ENCODE measurements around the gene OBSCN. TPM values are rescaled to one million over a fixed set of nuclear protein-coding genes. Genes with fewer than 3 reads are reported as not detected.

The OBSCN gene
- total RNA-seq, 1 donor from 2014 or later, result 5.1 TPM

DNA sequence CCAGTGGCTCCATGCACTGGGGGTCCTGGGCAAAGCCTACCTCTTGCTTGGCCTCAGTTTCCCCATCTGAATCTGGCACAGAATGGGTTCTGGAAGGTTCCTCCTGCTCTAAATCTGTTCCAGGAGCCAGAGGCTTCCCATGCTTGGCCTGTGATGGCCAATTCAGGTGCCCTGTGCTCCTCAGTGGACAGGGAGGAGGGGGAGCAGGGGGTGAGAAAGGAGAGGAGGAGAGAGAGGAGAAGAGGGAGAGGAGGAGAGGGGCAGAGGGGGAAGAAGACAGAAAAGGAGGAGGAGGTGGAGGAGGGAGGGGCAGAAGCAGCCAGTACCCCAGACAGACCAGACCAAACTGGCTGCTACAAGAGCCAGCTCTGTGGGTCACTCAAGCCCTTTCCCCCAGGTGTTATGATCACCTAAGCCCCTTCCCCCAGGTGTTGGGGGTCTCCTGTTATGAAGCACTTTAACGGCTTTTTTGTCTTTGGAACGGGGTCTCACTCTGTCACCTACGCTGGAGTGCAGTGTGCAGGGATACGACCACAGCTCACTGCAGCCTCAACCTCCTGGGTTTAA lies 155.1 kb downstream of the OBSCN start:
- Histone ChIP-seq H4K20me1 (ENCODE audit: low read depth) (no peaks in the 10 kb centered on the region), H3K4me3 (no peak overlapping the region), H3F3A (ENCODE audit: low read depth) (no peaks in the 10 kb centered on the region), H3K4me2 (no peak overlapping the region), H3K79me2 (ENCODE audit: low read depth) (no peaks in the 10 kb centered on the region), H3K9ac (no peak overlapping the region), H3K4me1 (no peaks in the 10 kb centered on the region), H3K27ac (no peak overlapping the region), H3K36me3 (no peaks in the 10 kb centered on the region), H2AFZ (replicated peaks) (no peak overlapping the region), H3K27me3 (no peaks in the 10 kb centered on the region), H3K9me3 (ENCODE audit: low read depth) (no peaks in the 10 kb centered on the region)
- Mint-ChIP-seq H3K27me3 (ENCODE audit: insufficient read depth, low read depth) (peaks cover 3% of the 10 kb centered on the region), H3K4me3 (no peak overlapping the region), H3K9me3 (no peaks in the 10 kb centered on the region), H3K27ac (no peak overlapping the region), H3K36me3 (no peaks in the 10 kb centered on the region), H3K4me1 (no peaks in the 10 kb centered on the region)
- DNase-seq (ENCODE audit: low spot score), result no peak
- TF ChIP-seq EZH2 (IDR thresholded peaks at IDR 0.05) (no peak), EZH2phosphoT487 (IDR thresholded peaks at IDR 0.05) (no peak)
- TF ChIP-seq, protein P1, sequence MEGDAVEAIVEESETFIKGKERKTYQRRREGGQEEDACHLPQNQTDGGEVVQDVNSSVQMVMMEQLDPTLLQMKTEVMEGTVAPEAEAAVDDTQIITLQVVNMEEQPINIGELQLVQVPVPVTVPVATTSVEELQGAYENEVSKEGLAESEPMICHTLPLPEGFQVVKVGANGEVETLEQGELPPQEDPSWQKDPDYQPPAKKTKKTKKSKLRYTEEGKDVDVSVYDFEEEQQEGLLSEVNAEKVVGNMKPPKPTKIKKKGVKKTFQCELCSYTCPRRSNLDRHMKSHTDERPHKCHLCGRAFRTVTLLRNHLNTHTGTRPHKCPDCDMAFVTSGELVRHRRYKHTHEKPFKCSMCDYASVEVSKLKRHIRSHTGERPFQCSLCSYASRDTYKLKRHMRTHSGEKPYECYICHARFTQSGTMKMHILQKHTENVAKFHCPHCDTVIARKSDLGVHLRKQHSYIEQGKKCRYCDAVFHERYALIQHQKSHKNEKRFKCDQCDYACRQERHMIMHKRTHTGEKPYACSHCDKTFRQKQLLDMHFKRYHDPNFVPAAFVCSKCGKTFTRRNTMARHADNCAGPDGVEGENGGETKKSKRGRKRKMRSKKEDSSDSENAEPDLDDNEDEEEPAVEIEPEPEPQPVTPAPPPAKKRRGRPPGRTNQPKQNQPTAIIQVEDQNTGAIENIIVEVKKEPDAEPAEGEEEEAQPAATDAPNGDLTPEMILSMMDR (IDR thresholded peaks at IDR 0.05), result no peak

- Histone ChIP-seq H3K27me3 (no peaks in the 10 kb centered on the region), H4K20me1 (ENCODE audit: low read depth) (no peaks in the 10 kb centered on the region), H3K9me3 (ENCODE audit: low read depth) (no peaks in the 10 kb centered on the region), H3K4me1 (no peaks in the 10 kb centered on the region), H3F3A (ENCODE audit: low read depth) (no peaks in the 10 kb centered on the region), H3K27ac (no peak overlapping the region), H3K36me3 (no peaks in the 10 kb centered on the region), H2AFZ (replicated peaks) (no peak overlapping the region), H3K4me2 (no peak overlapping the region), H3K79me2 (ENCODE audit: low read depth) (no peaks in the 10 kb centered on the region), H3K4me3 (no peak overlapping the region), H3K9ac (no peak overlapping the region)
- no peaks in the 10 kb centered on the region for H3K36me3 Mint-ChIP-seq
- no peak overlapping the region for H3K27ac Mint-ChIP-seq
- no peaks in the 10 kb centered on the region for H3K9me3 Mint-ChIP-seq
- peaks cover 3% of the 10 kb centered on the region for H3K27me3 Mint-ChIP-seq (ENCODE audit: insufficient read depth, low read depth)
- H3K4me1 Mint-ChIP-seq, result no peaks in the 10 kb centered on the region
- no peak overlapping the region for H3K4me3 Mint-ChIP-seq
- TF ChIP-seq EZH2 (IDR thresholded peaks at IDR 0.05) (no peak), EZH2phosphoT487 (IDR thresholded peaks at IDR 0.05) (no peak)
- TF ChIP-seq, protein P1 (IDR thresholded peaks at IDR 0.05), result no peak
- DNase-seq (ENCODE audit: low spot score), result no peak
Measured at GRCh38 chr1:228363686-228364067, 155.8 kb downstream of the OBSCN start.

- Histone ChIP-seq H3F3A (ENCODE audit: low read depth) (no peaks in the 10 kb centered on the region), H3K4me3 (no peak overlapping the region), H3K9me3 (ENCODE audit: low read depth) (no peaks in the 10 kb centered on the region), H3K4me2 (no peak overlapping the region), H3K79me2 (ENCODE audit: low read depth) (no peaks in the 10 kb centered on the region), H3K4me1 (no peaks in the 10 kb centered on the region), H2AFZ (replicated peaks) (no peak overlapping the region), H3K27me3 (no peaks in the 10 kb centered on the region), H3K36me3 (no peaks in the 10 kb centered on the region), H3K9ac (no peak overlapping the region), H3K27ac (no peak overlapping the region), H4K20me1 (ENCODE audit: low read depth) (no peaks in the 10 kb centered on the region)
- no peak for DNase-seq (ENCODE audit: low spot score)
- Mint-ChIP-seq H3K36me3 (no peaks in the 10 kb centered on the region), H3K4me1 (no peaks in the 10 kb centered on the region), H3K27ac (no peak overlapping the region), H3K27me3 (ENCODE audit: insufficient read depth, low read depth) (peaks cover 3% of the 10 kb centered on the region), H3K9me3 (no peaks in the 10 kb centered on the region), H3K4me3 (no peak overlapping the region)
- TF ChIP-seq, protein P1 (IDR thresholded peaks at IDR 0.05), result no peak
- no peak for TF ChIP-seq EZH2 (IDR thresholded peaks at IDR 0.05)
- TF ChIP-seq EZH2phosphoT487 (IDR thresholded peaks at IDR 0.05), result no peak
Measured at GRCh38 chr1:228364068-228364705, 156.3 kb downstream of the OBSCN start.
